ENCODE measurements around the gene RTCA.
"Not testable (repeated sequence)": the region's sequence is repeated elsewhere in the genome, so short reads cannot be mapped to it uniquely, and the experiment has no call there.

Gene RTCA

GRCh38 chr1:100313382-100313781 lies 47.4 kb downstream of the RTCA start:
- no peak for DNase-seq

- no peak for DNase-seq
These were observed 50.6 kb downstream of the RTCA start for GRCh38 chr1:100316622-100317021.

- DNase-seq = no peak
These were observed 54.5 kb downstream of the RTCA start for GRCh38 chr1:100320311-100321099.

GRCh38 chr1:100321100-100321493 lies 55.1 kb downstream of the RTCA start:
- no peak for DNase-seq

DNA sequence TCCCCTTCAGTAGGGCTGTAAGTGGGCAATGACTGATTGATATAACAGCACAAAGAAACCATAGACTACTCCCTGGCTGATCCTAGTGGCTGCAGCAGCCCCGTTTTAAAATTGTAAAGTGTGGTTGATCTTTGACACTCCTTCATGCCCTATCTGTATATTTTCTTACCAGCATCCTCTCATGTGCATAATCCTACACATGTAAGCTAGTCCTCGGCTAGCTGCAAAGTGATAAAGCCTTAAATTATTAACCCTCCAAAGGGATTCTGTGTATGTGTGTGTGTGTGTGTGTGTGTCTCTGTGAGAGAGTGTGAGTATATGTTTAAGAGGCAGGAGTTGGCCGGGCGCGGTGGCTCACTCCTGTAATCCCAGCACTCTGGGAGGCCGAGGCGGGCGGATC lies 55.5 kb downstream of the RTCA start:
- DNase-seq = no peak

DNA sequence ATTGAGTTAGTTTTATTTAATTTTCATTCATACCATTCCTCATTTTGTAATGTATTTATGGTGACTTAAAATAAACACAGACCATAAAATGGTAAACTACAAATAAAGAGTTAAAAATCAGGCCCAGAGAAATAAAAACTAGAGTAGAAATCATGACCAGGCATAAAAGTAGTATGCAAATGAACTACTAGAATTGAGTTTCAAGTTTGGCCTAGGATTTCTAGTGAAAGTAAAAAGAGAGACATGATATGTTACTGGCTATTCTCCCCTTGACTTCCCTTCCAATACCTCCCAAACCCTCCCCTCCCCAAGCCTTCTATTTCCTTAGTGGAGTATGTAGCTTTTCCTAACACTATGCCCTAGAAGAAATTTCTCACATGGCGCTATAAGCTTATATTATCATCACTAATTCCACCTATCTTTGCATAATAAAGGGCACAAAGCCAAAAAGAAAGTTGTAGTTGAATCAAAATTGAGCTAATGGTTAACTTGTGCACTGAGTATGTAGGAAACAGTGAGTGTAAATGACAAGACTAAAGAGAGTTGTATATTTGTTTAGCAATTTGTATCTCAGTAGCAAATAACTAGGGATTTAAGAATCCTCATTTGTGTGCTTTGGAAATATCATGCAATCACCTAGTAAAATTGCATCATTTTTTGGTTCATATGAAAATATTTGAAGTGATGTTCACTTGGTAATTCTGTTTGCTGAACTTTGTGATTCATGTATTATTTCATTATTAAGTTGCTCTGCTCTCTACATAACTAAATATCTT lies 56.6 kb downstream of the RTCA start:
- DNase-seq = no peak

- DNase-seq = no peak
These were observed 57.5 kb downstream of the RTCA start for GRCh38 chr1:100323419-100324106.

DNA sequence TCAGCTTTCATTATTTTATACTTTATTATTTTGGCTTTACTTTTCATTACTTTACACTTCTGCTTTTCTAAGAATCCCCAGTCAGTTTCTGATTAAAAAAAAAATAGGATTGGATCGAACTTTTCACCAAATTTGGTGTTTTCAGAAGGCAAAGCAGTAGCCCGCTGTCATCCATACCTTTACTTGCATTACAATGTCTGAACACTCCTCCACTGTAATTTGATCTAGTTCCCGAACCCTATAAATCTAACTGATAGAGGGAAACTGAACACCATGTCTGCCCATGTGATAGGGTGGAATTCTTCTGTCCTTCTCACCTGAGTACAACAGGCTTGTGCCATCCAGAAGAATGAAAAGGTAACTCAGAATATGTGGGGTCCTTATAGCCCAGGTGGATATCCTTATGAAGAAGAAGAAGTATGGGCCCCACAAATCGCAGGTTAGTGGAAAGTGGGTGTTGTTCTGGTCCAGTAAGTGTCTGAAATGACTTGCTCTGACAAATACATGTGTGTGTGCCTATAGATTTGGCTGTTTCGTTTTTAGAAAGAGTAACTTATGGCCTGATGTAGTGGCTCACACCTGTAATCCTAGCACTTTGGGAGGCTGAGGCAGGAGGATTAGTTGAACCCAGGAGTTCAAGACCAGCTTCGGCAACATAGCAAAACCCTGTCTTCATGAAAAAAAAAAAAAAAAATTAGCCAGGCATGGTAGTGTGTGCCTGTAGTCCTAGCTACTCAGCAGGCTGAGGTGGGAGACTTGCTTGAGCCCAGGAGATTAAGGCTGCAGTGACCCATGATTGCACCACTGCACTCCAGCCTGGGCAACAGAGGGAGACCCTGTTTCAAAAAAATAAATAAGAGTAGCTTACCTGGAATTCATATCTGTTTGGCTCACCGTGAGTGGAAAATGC lies 59.7 kb downstream of the RTCA start:
- DNase-seq = no peak

DNA sequence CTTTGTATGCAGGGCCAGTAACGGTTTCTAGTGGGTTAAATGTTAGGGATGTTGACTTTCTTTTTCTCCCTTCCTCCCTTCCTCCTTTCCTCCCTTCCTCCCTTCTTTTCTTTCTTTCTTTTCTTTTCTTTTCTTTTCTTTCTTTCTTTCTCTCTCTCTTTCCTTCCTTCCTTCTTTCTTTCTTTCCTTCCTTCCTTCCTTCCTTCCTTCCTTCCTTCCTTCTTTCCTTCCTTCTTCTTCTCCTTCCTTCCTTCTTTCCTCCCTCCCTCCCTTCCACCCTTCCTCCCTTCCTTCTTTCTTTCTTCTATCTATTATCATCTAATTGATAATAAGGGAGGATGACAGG lies 60.3 kb downstream of the RTCA start:
- not testable (repeated sequence) for DNase-seq

DNA sequence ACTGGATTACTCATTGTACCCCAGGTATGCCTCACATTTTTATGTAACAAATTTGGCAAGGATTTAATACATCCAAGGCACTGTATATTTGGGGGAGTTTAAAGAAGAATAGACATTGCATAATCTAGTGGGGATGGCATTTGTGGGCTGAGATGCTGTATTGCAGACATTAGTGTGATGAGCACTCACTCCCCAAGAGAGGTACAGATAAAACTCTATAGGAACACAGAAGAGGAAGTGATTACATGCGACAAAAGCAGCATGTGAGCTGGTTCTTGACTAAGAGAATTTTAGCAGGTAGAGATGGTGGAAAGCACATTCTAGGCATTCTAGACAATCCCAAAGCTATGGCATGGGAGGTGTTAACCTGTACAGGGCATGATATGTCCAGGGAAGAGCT lies 62.1 kb downstream of the RTCA start:
- peak; percentile 75 for DNase-seq

DNA sequence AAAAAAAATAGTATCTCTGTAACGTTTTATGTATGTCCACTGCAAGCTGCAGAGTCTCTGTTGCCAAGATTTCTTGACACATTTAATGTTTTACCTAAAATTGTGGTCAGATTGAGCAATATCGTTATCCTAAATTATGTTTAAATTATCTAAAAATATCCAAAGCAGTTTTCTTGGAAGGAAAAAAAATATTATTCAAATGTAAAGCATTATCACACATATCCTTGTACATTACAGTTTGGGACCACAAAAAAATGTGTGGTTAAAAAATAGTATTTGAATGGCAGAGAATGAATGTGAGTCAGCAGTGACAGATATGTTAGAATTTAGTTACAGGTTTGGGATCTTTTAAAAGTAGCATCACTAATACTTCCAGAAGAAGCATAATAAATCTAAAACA lies 65.1 kb downstream of the RTCA start:
- not testable (repeated sequence) for DNase-seq

GRCh38 chr1:100332331-100332730 lies 66.3 kb downstream of the RTCA start:
- no peak for DNase-seq

- no peak for DNase-seq
These were observed 69.4 kb downstream of the RTCA start for GRCh38 chr1:100335436-100335835.

GRCh38 chr1:100337878-100338277 lies 71.9 kb downstream of the RTCA start:
- DNase-seq = not testable (repeated sequence)

DNA sequence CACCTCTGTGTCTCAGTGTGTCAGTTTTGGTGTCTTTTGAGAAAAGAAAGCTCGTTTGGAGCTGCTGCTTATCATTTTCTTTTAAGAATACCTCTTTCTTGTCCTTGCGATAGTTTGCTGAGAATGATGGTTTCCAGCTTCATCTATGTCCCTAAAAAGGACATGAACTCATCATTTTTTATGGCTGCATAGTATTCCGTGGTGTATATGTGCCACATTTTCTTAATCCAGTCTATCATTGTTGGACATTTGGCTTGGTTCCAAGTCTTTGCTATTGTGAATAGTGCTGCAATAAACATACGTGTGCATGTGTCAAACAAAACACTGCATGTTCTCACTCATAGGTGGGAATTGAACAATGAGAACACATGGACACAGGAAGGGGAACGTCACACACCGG lies 73.7 kb downstream of the RTCA start:
- DNase-seq = not testable (repeated sequence)

DNA sequence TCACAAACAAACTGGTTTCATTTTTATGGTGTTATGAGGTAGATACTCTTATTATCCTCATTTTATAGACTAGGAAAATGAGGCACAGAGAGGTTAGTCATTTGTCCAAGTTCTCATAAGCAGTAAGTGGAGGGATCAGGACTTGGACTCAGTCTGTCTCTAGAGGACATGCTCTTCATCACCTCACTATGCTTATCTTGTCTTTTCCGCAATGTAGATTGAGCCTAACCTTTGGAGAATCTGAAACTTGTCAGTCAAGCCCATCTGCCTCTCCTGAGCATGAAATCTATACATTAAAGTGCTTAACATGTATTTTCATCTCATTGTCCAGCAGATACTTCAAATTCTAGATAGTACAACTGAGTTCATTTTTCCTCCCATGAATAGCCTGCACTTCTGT lies 74.5 kb downstream of the RTCA start:
- no peak for DNase-seq

GRCh38 chr1:100342348-100342747 lies 76.3 kb downstream of the RTCA start:
- DNase-seq = no peak

Data from MV-4-11 (cell line).